AG04449 (cell line): ENCODE data around the gene PAQR5.
"Not testable (repeated sequence)": the region's sequence is repeated elsewhere in the genome, so short reads cannot be mapped to it uniquely, and the experiment has no call there.

Experiments used
- CTCF ChIA-PET: fragments of 350-600 bp; formaldehyde crosslinking; extraction: SDS; loops from one replicate; lab custom pipeline; 2021; ENCODE audit warnings: antibody characterized with exemption; lab: Yijun Ruan, JAX
- POLR2A ChIA-PET: fragments of 400-600, 350-600 bp; formaldehyde crosslinking; extraction: SDS; loops from one replicate; lab custom pipeline; 2020; ENCODE audit warnings: antibody characterized with exemption, inconsistent platforms; lab: Yijun Ruan, JAX
- DNase-seq: peaks from one replicate; pipeline ENCODE4 v3.0.0-alpha.2; 2010; ENCODE audit warnings: low read depth, low spot score
- H3K4me3 ChIP-seq: 2 replicates; pipeline ENCODE4 v1.5.1; 2011; ENCODE audit warnings: low read depth, mild to moderate bottlenecking, control low read depth, low read length
- CTCF ChIP-seq: IDR thresholded peaks from one replicate; pipeline ENCODE4 v1.5.1; 2011; ENCODE audit warnings: mild to moderate bottlenecking, moderate library complexity, low read length, control low read depth, inconsistent platforms; ENCODE audit not compliant: insufficient read depth; ENCODE audit errors: missing control alignments

Gene PAQR5

GRCh38 chr15:69290346-69291164 lies 8.2 kb upstream of the PAQR5 start:
- ChIA-PET POLR2A (interaction anchor here (0.6 kb wide), 1 partner anchor 371 kb away, joined by 4 read pairs; no protein-coding TSS in a partner anchor), CTCF (interaction anchor here (0.6 to 1.8 kb wide), 5 partner anchors 12 to 104 kb away, joined by 3 to 5 read pairs (median 3); no protein-coding TSS in a partner anchor)
- TF ChIP-seq CTCF = no peak
- H3K4me3 ChIP-seq = no peak overlapping the region
- no peak for DNase-seq

DNA sequence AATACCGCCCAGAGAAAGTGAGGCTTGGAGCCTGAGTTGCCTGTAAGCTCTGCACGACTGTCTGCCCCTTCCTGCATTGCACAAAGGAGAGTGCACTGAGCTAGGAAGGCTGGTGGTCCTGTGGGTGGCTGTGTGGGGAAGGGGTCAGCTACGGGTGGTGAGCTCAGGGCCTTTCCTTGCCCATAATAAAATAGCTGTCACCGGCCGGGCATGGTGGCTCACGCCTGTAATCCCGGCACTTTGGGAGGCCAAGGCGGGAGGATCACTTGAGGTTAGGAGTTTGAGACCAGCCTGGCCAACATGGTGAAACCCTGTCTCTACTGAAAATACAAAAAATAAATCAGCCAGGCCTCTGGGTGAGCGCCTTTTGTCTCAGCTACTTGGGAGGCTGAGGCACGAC lies 7.1 kb upstream of the PAQR5 start:
- CTCF ChIA-PET = interaction anchor here (1.7 to 1.9 kb wide), 2 partner anchors 9 to 12 kb away, joined by 5 read pairs; no protein-coding TSS in a partner anchor
- POLR2A ChIA-PET = not testable (repeated sequence)

DNA sequence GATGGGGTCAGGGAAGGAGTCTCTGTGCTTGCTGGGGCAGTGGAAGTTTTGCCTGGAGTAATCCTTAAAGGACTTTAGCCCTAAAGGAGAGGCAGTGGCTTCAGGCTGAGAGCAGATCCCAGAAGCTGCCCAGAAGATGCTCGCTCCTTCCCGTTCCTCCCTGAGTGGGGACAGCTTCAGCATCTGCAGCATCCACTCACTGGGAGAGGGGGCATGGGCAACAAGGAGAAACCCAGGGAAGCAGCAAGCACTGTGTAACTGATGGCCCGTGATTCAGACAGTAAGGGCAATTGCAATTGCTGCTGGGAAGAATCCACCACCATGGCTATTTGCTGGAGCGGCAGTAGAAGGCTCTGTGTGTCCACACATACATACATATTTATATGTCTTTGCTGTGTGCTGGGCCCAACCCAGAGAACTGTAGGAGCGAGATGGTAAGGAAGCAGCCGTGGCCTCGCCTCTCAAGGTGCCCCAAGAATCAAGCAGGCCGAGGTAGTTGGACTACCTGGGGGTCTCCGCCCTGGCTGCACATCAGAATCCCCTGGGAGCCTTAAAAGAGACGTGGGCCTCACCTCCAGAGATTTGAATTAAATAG lies 5.8 kb upstream of the PAQR5 start:
- no peak for TF ChIP-seq CTCF
- no peak for DNase-seq
- CTCF ChIA-PET = interaction anchor here (1.0 to 1.9 kb wide), 3 partner anchors 10 to 102 kb away, joined by 3 to 5 read pairs (median 5); no protein-coding TSS in a partner anchor
- no peak overlapping the region for H3K4me3 ChIP-seq
- POLR2A ChIA-PET = no interaction called here

More for the DNA sequence above, 7.1 kb upstream of the PAQR5 start:
- not testable (repeated sequence) for H3K4me3 ChIP-seq, DNase-seq

GRCh38 chr15:69293741-69294615 lies 4.7 kb upstream of the PAQR5 start:
- DNase-seq = no peak
- no peak overlapping the region for H3K4me3 ChIP-seq
- ChIA-PET CTCF (interaction anchor here (1.0 kb wide), 1 partner anchor 101 kb away, joined by 3 read pairs; no protein-coding TSS in a partner anchor), POLR2A (no interaction called here)
- no peak for TF ChIP-seq CTCF

GRCh38 chr15:69296606-69297005 lies 2.1 kb upstream of the PAQR5 start:
- ChIA-PET CTCF (no interaction called here), POLR2A (no interaction called here)
- TF ChIP-seq CTCF = no peak
- no peak for DNase-seq
- no peak overlapping the region for H3K4me3 ChIP-seq

DNA sequence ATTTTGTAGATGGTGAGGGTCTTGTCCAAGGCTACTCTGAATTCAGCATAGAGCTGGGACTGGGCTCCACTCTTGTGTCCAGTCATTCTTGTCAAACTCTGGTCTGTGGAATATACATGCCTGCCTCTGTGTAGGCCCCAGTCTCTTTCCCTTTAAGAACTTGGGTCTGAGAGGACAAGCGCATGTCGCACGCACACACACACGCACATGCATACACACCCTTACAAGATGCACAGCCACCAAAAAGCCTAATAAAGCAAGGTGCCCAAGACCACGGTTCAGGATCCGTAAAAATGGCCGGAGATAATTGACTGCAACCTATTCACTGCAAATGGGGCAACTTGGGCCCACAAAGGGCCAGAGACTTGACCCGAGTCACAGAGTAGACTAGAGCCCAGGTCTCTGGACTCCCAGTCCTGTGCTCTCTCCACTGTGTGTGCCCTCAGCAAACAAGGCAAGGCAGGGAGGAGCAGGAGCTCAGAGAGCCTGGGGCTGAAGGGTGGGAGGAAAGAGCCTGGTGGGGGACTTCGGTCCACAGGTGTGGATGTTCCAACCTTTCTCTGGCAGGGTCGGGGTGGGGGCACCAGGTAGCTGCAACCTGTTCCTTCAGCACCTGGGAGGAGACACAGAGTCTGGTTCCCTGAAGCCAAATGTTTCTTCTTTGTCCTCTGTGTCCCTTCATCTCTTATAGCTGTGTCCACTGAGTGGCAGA lies 914 bp upstream of the PAQR5 start:
- POLR2A ChIA-PET = no interaction called here
- H3K4me3 ChIP-seq = no peak overlapping the region

More for the DNA sequence above, 914 bp upstream of the PAQR5 start:
- no peak for DNase-seq
- TF ChIP-seq CTCF = no peak
- CTCF ChIA-PET = interaction anchor here (1.6 kb wide), 1 partner anchor 239 kb away, joined by 3 read pairs; no protein-coding TSS in a partner anchor
